GM12878 (cell line): ENCODE data around the gene OR14I1. TPM values are rescaled to one million over a fixed set of nuclear protein-coding genes. Genes with fewer than 3 reads are reported as not detected.
A peak's percentile ranks its signal among the peaks of the same experiment; 100 is the strongest.

ENCODE experiments used
- BACH1 ChIP-seq: fragments of 450-650 bp; IDR thresholded peaks from 2 replicates; pipeline ENCODE4 v1.6.1; 2017; ENCODE audit warnings: mild to moderate bottlenecking, borderline replicate concordance
- CBX5 ChIP-seq: sonication (generic); IDR thresholded peaks from 2 replicates; pipeline ENCODE4 v1.6.1; 2016; ENCODE audit warnings: low read depth, moderate library complexity, mild to moderate bottlenecking, inconsistent platforms
- JUNB ChIP-seq: IDR thresholded peaks from 2 replicates; pipeline ENCODE4 v1.6.1; 2016; ENCODE audit warnings: antibody characterized with exemption, mild to moderate bottlenecking
- MEF2A ChIP-seq: IDR thresholded peaks from 2 replicates; pipeline ENCODE4 v1.6.1; 2011; ENCODE audit warnings: low read depth, mild to moderate bottlenecking, low read length, moderate library complexity; ENCODE audit not compliant: insufficient read depth
- MLLT1 ChIP-seq: fragments of 450-650 bp; IDR thresholded peaks from 2 replicates; pipeline ENCODE4 v1.6.1; 2016; ENCODE audit warnings: mild to moderate bottlenecking
- PAX8 ChIP-seq: fragments of 450-650 bp; IDR thresholded peaks from 2 replicates; pipeline ENCODE4 v1.6.1; 2017; ENCODE audit warnings: mild to moderate bottlenecking, moderate library complexity
- PRDM15 ChIP-seq: fragments of 450-650 bp; formaldehyde crosslinking; IDR thresholded peaks from 2 replicates; pipeline ENCODE4 v1.4.0; 2020; ENCODE audit warnings: mild to moderate bottlenecking, moderate library complexity
- RCOR1 ChIP-seq: conservative IDR thresholded peaks from 2 replicates; pipeline ENCODE4 v1.6.1; 2012; ENCODE audit warnings: low read depth, low read length, improper control_type of control experiment
- RUNX3 ChIP-seq: IDR thresholded peaks from 2 replicates; pipeline ENCODE4 v1.6.1; 2012; ENCODE audit warnings: low read length, inconsistent platforms
- SKIL ChIP-seq: fragments of 450-650 bp; IDR thresholded peaks from 2 replicates; pipeline ENCODE4 v1.6.1; 2017; ENCODE audit warnings: mild to moderate bottlenecking, low read depth, inconsistent platforms; ENCODE audit not compliant: poor library complexity, severe bottlenecking
- SMAD1 ChIP-seq: fragments of 450-650 bp; IDR thresholded peaks from 2 replicates; pipeline ENCODE4 v1.6.1; 2018; ENCODE audit warnings: mild to moderate bottlenecking, low read depth; ENCODE audit not compliant: partially characterized antibody
- SMC3 ChIP-seq: IDR thresholded peaks from 2 replicates; pipeline ENCODE4 v1.6.1; 2011; ENCODE audit warnings: low read length, improper control_type of control experiment, borderline replicate concordance
- STAT1 ChIP-seq: fragments of 450-650 bp; conservative IDR thresholded peaks from 2 replicates; pipeline ENCODE4 v1.6.1; 2014; ENCODE audit warnings: antibody characterized with exemption, mild to moderate bottlenecking
- YY1 ChIP-seq: IDR thresholded peaks from 2 replicates; pipeline ENCODE4 v1.6.1; 2011; ENCODE audit warnings: low read depth, mild to moderate bottlenecking, low read length
- ZBED1 ChIP-seq: IDR thresholded peaks from 2 replicates; pipeline ENCODE4 v1.6.1; 2016; ENCODE audit warnings: borderline replicate concordance
- ZBTB40 ChIP-seq: fragments of 450-650 bp; IDR thresholded peaks from 2 replicates; pipeline ENCODE4 v1.6.1; 2016; ENCODE audit warnings: mild to moderate bottlenecking, moderate library complexity, borderline replicate concordance
- ZZZ3 ChIP-seq: IDR thresholded peaks from 2 replicates; pipeline ENCODE4 v1.6.1; 2011; ENCODE audit warnings: low read depth; ENCODE audit not compliant: control insufficient read depth, insufficient read length
- polyA plus RNA-seq, 11 experiments: library from polyadenylated mRNA; depleted of rRNA in 4 of 11; unstranded in 6 of 11; stranded (reverse) in 5 of 11; fragments of >200 nt; fragmentation: Nextera tagmentation in 4 of 11; fragmentation: Illumina TruSeq in 1 of 11; extraction: Ambion mirVana in 4 of 11; extraction: Trizol in 1 of 11; gene quantifications; 1 replicate in 1 of 11; 2 replicates in 10 of 11; pipeline versions ENCODE4 v1.2.1 to v1.2.3, GENCODE V29; 2011 to 2016; ENCODE audit warnings: inconsistent platforms in 2 of 11, missing spikeins in 2 of 11, low read depth in 1 of 11
- total RNA-seq, 4 experiments: library from RNA; depleted of rRNA in 3 of 4; stranded (reverse); fragments of >200 nt in 3 of 4; fragmentation: Illumina TruSeq in 1 of 4; extraction: Trizol in 1 of 4; gene quantifications; 2 replicates each; pipeline versions ENCODE4 v1.2.1 to v1.2.3, GENCODE V29; 2013 to 2021

OR14I1 gene
- total and polyA plus RNA-seq, 10 of the 15 experiments (the other 5 are each of a cell fraction or from before 2014, with no cell fraction given): 0.21 to 1.5 (median 0.79) TPM

GRCh38 chr1:248686815-248687214, 15.8 kb downstream of the OR14I1 start (continued):
- TF ChIP-seq ZBTB40 (no peak), SKIL (peak; percentile 29), MEF2A (peak; percentile 54; the same call in 1 of the 2 replicates), JUNB (no peak), RCOR1 (no peak), MLLT1 (no peak), RUNX3 (no peak), SMAD1 (no peak), SMC3 (peak; percentile 77), STAT1 (no peak), ZBED1 (no peak), YY1 (peak; percentile 80), ZZZ3 (no peak), PAX8 (no peak), CBX5 (peak; percentile 88), PRDM15 (no peak), BACH1 (no peak)
